ENCODE data around the gene RBMS2. TPM values are rescaled to one million over a fixed set of nuclear protein-coding genes. Genes with fewer than 3 reads are reported as not detected.

Gene RBMS2
- total RNA-seq, 2 experiments from 2014 or later, result 4.8 to 5.5 TPM

DNA sequence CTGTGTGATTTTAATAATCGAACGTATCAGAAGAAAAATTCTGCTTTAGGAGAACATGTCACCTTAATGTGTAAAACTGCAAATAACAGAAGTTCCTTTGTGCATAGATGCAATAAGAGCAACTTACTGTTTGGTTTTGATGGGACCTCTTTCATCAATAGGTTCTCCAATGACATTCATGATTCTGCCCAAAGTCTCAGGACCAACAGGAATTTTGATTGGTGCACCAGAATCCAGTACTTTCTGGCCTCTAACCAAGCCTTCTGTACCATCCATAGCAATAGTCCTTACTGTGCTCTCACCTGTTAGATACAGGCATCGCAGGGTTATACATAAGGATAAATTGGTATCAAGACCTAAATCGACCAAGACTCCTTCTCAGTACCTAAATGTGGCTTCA lies 123.0 kb downstream of the RBMS2 start:
- Mint-ChIP-seq H3K27ac (peak overlapping the region; percentile 99), H3K4me3 (peak overlapping the region; percentile 98), H3K9me3 (ENCODE audit: insufficient read depth) (no peaks in the 10 kb centered on the region), H3K27me3 (ENCODE audit: low read depth) (no peaks in the 10 kb centered on the region), H3K36me3 (ENCODE audit: low read depth) (peaks cover 53% of the 10 kb centered on the region), H3K4me1 (ENCODE audit: low read depth) (peaks cover 42% of the 10 kb centered on the region)
- ChIA-PET POLR2A (interaction anchor here (1.6 to 2.6 kb wide), 5 partner anchors 9 to 44 kb away, joined by 6 to 49 read pairs (median 16); partner anchors contain the start of genes BAZ2A and PTGES3), CTCF (interaction anchor here (1.3 to 2.8 kb wide), 2 partner anchors 9 to 26 kb away, joined by 3 to 50 read pairs; no protein-coding TSS in a partner anchor)
- DNase-seq (no peak), ATAC-seq (no peak)

DNA sequence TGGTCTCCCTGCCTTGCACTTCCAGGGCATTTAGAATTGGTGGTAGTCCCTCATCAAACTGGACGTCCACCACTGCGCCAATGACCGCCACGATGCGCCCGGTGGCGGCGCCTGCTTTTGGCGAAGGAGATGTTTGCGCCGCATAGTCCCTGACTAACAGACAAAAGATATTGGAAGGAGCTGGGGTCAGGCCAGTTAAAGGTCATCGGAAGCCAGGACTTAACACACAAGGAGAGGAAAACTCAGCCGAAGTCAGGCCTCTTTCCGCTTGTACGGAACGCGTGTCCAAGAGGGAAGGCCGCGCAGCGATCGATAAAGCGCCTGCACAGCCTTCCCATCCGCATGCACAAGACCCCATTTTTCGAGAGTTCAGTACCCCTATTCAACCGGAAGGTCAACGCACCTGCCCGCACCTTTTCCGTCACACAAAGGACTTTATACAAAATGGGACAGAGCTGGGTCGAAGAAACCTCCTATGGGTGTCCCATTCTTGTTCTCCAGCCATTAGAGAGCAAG lies 123.6 kb downstream of the RBMS2 start:
- peak overlapping the region; percentile 99 for H3K27ac Mint-ChIP-seq
- DNase-seq, result peak; percentile 32
- ATAC-seq, result no peak
- peaks cover 38% of the 10 kb centered on the region for H3K4me1 Mint-ChIP-seq (ENCODE audit: low read depth)
- ChIA-PET CTCF (interaction anchor here (1.3 to 2.8 kb wide), 2 partner anchors 10 to 26 kb away, joined by 3 to 50 read pairs; no protein-coding TSS in a partner anchor), POLR2A (interaction anchor here (0.7 to 2.6 kb wide), 9 partner anchors 10 to 165 kb away, joined by 3 to 49 read pairs (median 6); partner anchors contain the start of genes BAZ2A, NACA and PTGES3)
- H3K36me3 Mint-ChIP-seq (ENCODE audit: low read depth), result peaks cover 47% of the 10 kb centered on the region
- H3K27me3 Mint-ChIP-seq (ENCODE audit: low read depth), result no peaks in the 10 kb centered on the region
- peak overlapping the region; percentile 98 for H3K4me3 Mint-ChIP-seq
- H3K9me3 Mint-ChIP-seq (ENCODE audit: insufficient read depth), result no peaks in the 10 kb centered on the region

Other genes with a start within 250 kb of the RBMS2 start
- 100 to 1,000 TPM; 218 to 228 TPM for gene CS, start 221.5 kb upstream of the RBMS2 start, total RNA-seq
- gene CNPY2, start 205.8 kb upstream of the RBMS2 start, total RNA-seq, result 100 to 1,000 TPM; 112 to 113 TPM
- gene PAN2, start 187.8 kb upstream of the RBMS2 start, total RNA-seq, result 10 to 100 TPM; 61.8 to 63.7 TPM
- gene IL23A, start 182.9 kb upstream of the RBMS2 start, total RNA-seq, result 1 to 10 TPM; 3.5 to 3.7 TPM
- 100 to 1,000 TPM; 193 to 194 TPM for gene STAT2, start 161.7 kb upstream of the RBMS2 start, total RNA-seq
- gene APOF, start 159.0 kb upstream of the RBMS2 start, total RNA-seq, result not detected
- 10 to 100 TPM; 62.7 to 65.7 TPM for gene TIMELESS, start 72.4 kb upstream of the RBMS2 start, total RNA-seq
- not detected for gene MIP, start 67.2 kb upstream of the RBMS2 start, total RNA-seq
- 1 to 10 TPM; 2.9 to 3.1 TPM for gene SPRYD4, start 53.2 kb upstream of the RBMS2 start, total RNA-seq
- gene GLS2, start 33.7 kb upstream of the RBMS2 start, total RNA-seq, result 1 to 10 TPM in 1 of 2 experiments, under 1 TPM in 1; 0.70 to 1.1 TPM
- 10 to 100 TPM; 92.2 to 96.0 TPM for gene BAZ2A, start 108.5 kb downstream of the RBMS2 start, total RNA-seq
- 100 to 1,000 TPM; 669 to 680 TPM for gene ATP5F1B, start 124.2 kb downstream of the RBMS2 start, total RNA-seq
- 100 to 1,000 TPM; 273 to 290 TPM for gene PTGES3, start 166.5 kb downstream of the RBMS2 start, total RNA-seq
- 100 to 1,000 TPM; 793 to 820 TPM for gene NACA, start 203.5 kb downstream of the RBMS2 start, total RNA-seq
- 10 to 100 TPM; 56.8 to 60.4 TPM for gene PRIM1, start 230.5 kb downstream of the RBMS2 start, total RNA-seq
- gene HSD17B6, start 241.5 kb downstream of the RBMS2 start, total RNA-seq, result 1 to 10 TPM; 2.1 to 4.0 TPM

Data from activated CD8-positive, alpha-beta T cell treated with anti-CD3 and anti-CD28 coated beads, Interleukin-2, amount 10 ng/mL, durations not matched to agents 7 days and 5 days (primary cell).